ENCODE data around the gene PRDX2.

PRDX2 gene

GRCh38 chr19:12782174-12782423 lies 19.5 kb downstream of the PRDX2 start:
- DNase-seq (ENCODE audit: low read depth in 2 of 2, low spot score in 1 of 2): no peak

- no peak for DNase-seq (ENCODE audit: low read depth in 2 of 2, low spot score in 1 of 2)
These were observed 22.2 kb downstream of the PRDX2 start for GRCh38 chr19:12779162-12779993.

- no peak for DNase-seq (ENCODE audit: low read depth in 2 of 2, low spot score in 1 of 2)
These were observed 22.8 kb downstream of the PRDX2 start for GRCh38 chr19:12778905-12779161.

- DNase-seq (ENCODE audit: low read depth in 2 of 2, low spot score in 1 of 2): no peak
These were observed 23.3 kb downstream of the PRDX2 start for GRCh38 chr19:12778017-12778904.

- peak; percentile 55 to 69 for DNase-seq (ENCODE audit: low read depth in 2 of 2, low spot score in 1 of 2)
These were observed 24.2 kb downstream of the PRDX2 start for GRCh38 chr19:12777217-12778016.

- no peak for DNase-seq (ENCODE audit: low read depth in 2 of 2, low spot score in 1 of 2)
These were observed 26.7 kb downstream of the PRDX2 start, which contains the start of gene HOOK2 for GRCh38 chr19:12774588-12775555. HOOK2 (minus strand) TSS chr19:12775552; CDS start chr19:12775449, 103 bp downstream.

- no peak for DNase-seq (ENCODE audit: low read depth in 2 of 2, low spot score in 1 of 2)
These were observed 28.0 kb downstream of the PRDX2 start for GRCh38 chr19:12773571-12773970.

GRCh38 chr19:12772323-12772722 lies 29.3 kb downstream of the PRDX2 start:
- DNase-seq (ENCODE audit: low read depth in 2 of 2, low spot score in 1 of 2): no peak

- DNase-seq (ENCODE audit: low read depth in 2 of 2, low spot score in 1 of 2): no peak
These were observed 30.7 kb downstream of the PRDX2 start for GRCh38 chr19:12770922-12771321.

- DNase-seq (ENCODE audit: low read depth in 2 of 2, low spot score in 1 of 2): no peak
These were observed 31.9 kb downstream of the PRDX2 start for GRCh38 chr19:12769689-12770088.

- no peak for DNase-seq (ENCODE audit: low read depth in 2 of 2, low spot score in 1 of 2)
These were observed 33.9 kb downstream of the PRDX2 start for GRCh38 chr19:12767666-12768065.

- no peak for DNase-seq (ENCODE audit: low read depth in 2 of 2, low spot score in 1 of 2)
These were observed 34.5 kb downstream of the PRDX2 start for GRCh38 chr19:12767150-12767549.

- DNase-seq (ENCODE audit: low read depth in 2 of 2, low spot score in 1 of 2): peak in 1 of 2 donors; percentile 57
These were observed 35.5 kb downstream of the PRDX2 start for GRCh38 chr19:12766051-12766521.

GRCh38 chr19:12764698-12765097 lies 36.9 kb downstream of the PRDX2 start:
- no peak for DNase-seq (ENCODE audit: low read depth in 2 of 2, low spot score in 1 of 2)

- DNase-seq (ENCODE audit: low read depth in 2 of 2, low spot score in 1 of 2): no peak
These were observed 38.5 kb downstream of the PRDX2 start for GRCh38 chr19:12763100-12763499.

- DNase-seq (ENCODE audit: low read depth in 2 of 2, low spot score in 1 of 2): no peak
These were observed 41.9 kb downstream of the PRDX2 start for GRCh38 chr19:12759686-12760085.

- peak in 1 of 2 donors; percentile 30 for DNase-seq (ENCODE audit: low read depth in 2 of 2, low spot score in 1 of 2)
These were observed 43.9 kb downstream of the PRDX2 start for GRCh38 chr19:12757544-12758274.

- no peak for DNase-seq (ENCODE audit: low read depth in 2 of 2, low spot score in 1 of 2)
These were observed 45.3 kb downstream of the PRDX2 start for GRCh38 chr19:12756150-12756883.

Measured in stimulated activated CD8-positive, alpha-beta memory T cell treated with anti-CD3 and anti-CD28 coated beads, Interleukin-4, amount 100 ng/mL, for 1 hour (primary cell).